HG02623 (cell line): ENCODE data around the gene SEL1L3.

Source experiments
- ATAC-seq: cut with Tn5 transposase; IDR thresholded peaks from one replicate; pipeline ENCODE4 v1.9.1; 2021; ENCODE audit warnings: moderate library complexity; ENCODE audit not compliant: unreplicated experiment

The SEL1L3 gene

GRCh38 chr4:25821267-25821666 lies 41.5 kb downstream of the SEL1L3 start:
- ATAC-seq: no peak

- no peak for ATAC-seq
These were observed 43.9 kb downstream of the SEL1L3 start for GRCh38 chr4:25818876-25819275.

- no peak for ATAC-seq
These were observed 44.4 kb downstream of the SEL1L3 start for GRCh38 chr4:25818371-25818871.

- no peak for ATAC-seq
These were observed 45.6 kb downstream of the SEL1L3 start for GRCh38 chr4:25817059-25817681.

GRCh38 chr4:25816591-25817058 lies 46.2 kb downstream of the SEL1L3 start:
- no peak for ATAC-seq

- no peak for ATAC-seq
These were observed 47.2 kb downstream of the SEL1L3 start for GRCh38 chr4:25815586-25815985.

GRCh38 chr4:25814301-25815136 lies 48.3 kb downstream of the SEL1L3 start:
- ATAC-seq: no peak

- ATAC-seq: no peak
These were observed 49.2 kb downstream of the SEL1L3 start for GRCh38 chr4:25813448-25814106.

- ATAC-seq: no peak
These were observed 50.9 kb downstream of the SEL1L3 start for GRCh38 chr4:25811841-25812240.

GRCh38 chr4:25811374-25811690 lies 51.5 kb downstream of the SEL1L3 start:
- no peak for ATAC-seq

GRCh38 chr4:25810461-25811373 lies 52.1 kb downstream of the SEL1L3 start:
- ATAC-seq: no peak

GRCh38 chr4:25809996-25810395 lies 52.8 kb downstream of the SEL1L3 start:
- no peak for ATAC-seq

- no peak for ATAC-seq
These were observed 55.6 kb downstream of the SEL1L3 start for GRCh38 chr4:25807102-25807728.

GRCh38 chr4:25805255-25805860 lies 57.4 kb downstream of the SEL1L3 start:
- no peak for ATAC-seq

- ATAC-seq: no peak
These were observed 59.0 kb downstream of the SEL1L3 start for GRCh38 chr4:25803720-25804225.

GRCh38 chr4:25801594-25801993 lies 61.2 kb downstream of the SEL1L3 start:
- no peak for ATAC-seq

GRCh38 chr4:25800245-25800644 lies 62.5 kb downstream of the SEL1L3 start:
- ATAC-seq: no peak

- no peak for ATAC-seq
These were observed 63.3 kb downstream of the SEL1L3 start for GRCh38 chr4:25799522-25799921.

GRCh38 chr4:25797136-25797535 lies 65.7 kb downstream of the SEL1L3 start:
- no peak for ATAC-seq
